Measurements from ENCODE around the gene TDRD9. TPM values are rescaled to one million over a fixed set of nuclear protein-coding genes. Genes with fewer than 3 reads are reported as not detected.

The TDRD9 gene
- total and polyA plus RNA-seq, 8 donors, result 0.63 to 9.1 (median 2.2) TPM

GRCh38 chr14:104084251-104085002 lies 156.2 kb downstream of the TDRD9 start:
- H3K4me3 ChIP-seq, result no peak overlapping the region
- H3K27me3 ChIP-seq, result peaks cover 5 to 68% of the 10 kb centered on the region in 2 donors
- no peaks in the 10 kb centered on the region for H3K9me3 ChIP-seq
- H3K4me1 ChIP-seq, result no peaks in the 10 kb centered on the region
- ATAC-seq, result peak; percentile 4
- H3K36me3 ChIP-seq, result no peaks in the 10 kb centered on the region
- no peak for TF ChIP-seq CTCF (IDR thresholded peaks at IDR 0.05)
- intact Hi-C loops (cut with DNase I), result no loop called here
- H3K27ac ChIP-seq, result no peak overlapping the region
- DNase-seq, result peak in 1 of 4 donors; percentile 42

- Histone ChIP-seq H3K36me3 (no peaks in the 10 kb centered on the region), H3K4me1 (no peaks in the 10 kb centered on the region), H3K4me3 (peak within 1 kb of the TSS in 1 of 2 donors; percentile 11), H3K9me3 (no peaks in the 10 kb centered on the region), H3K27ac (no peak within 1 kb of the TSS), H3K27me3 (peaks cover 5 to 68% of the 10 kb centered on the region in 2 donors)
- intact Hi-C loops (cut with DNase I), result no loop called here
- no peak for TF ChIP-seq CTCF (IDR thresholded peaks at IDR 0.05)
- DNase-seq (peak in 2 of 4 donors; percentile 36 to 76), ATAC-seq (peak; percentile 62)
Observed at GRCh38 chr14:104085032-104085888, 157.0 kb downstream of the TDRD9 start, which contains the start of gene ASPG. TSS of gene ASPG (plus strand) at chr14:104085700. CDS start at chr14:104085771, 71 bp downstream.

- ATAC-seq (no peak), DNase-seq (no peak)
- peaks cover 5 to 68% of the 10 kb centered on the region in 2 donors for H3K27me3 ChIP-seq
- TF ChIP-seq CTCF (IDR thresholded peaks at IDR 0.05), result no peak
- H3K36me3 ChIP-seq, result no peaks in the 10 kb centered on the region
- H3K4me3 ChIP-seq, result peak overlapping the region in 1 of 2 donors; percentile 11
- intact Hi-C loops (cut with DNase I), result no loop called here
- no peaks in the 10 kb centered on the region for H3K4me1 ChIP-seq
- H3K9me3 ChIP-seq, result no peaks in the 10 kb centered on the region
- H3K27ac ChIP-seq, result no peak overlapping the region
Observed at GRCh38 chr14:104085889-104086201, 157.6 kb downstream of the TDRD9 start.

GRCh38 chr14:104086210-104086660 lies 158.0 kb downstream of the TDRD9 start:
- H3K36me3 ChIP-seq, result no peaks in the 10 kb centered on the region
- no peak for ATAC-seq
- H3K27ac ChIP-seq, result no peak overlapping the region
- TF ChIP-seq CTCF (IDR thresholded peaks at IDR 0.05), result no peak
- intact Hi-C loops (cut with DNase I), result no loop called here
- H3K4me1 ChIP-seq, result no peaks in the 10 kb centered on the region
- no peak overlapping the region for H3K4me3 ChIP-seq
- H3K27me3 ChIP-seq, result peaks cover 5 to 68% of the 10 kb centered on the region in 2 donors
- H3K9me3 ChIP-seq, result no peaks in the 10 kb centered on the region
- no peak for DNase-seq
